Measurements from ENCODE around the gene GAB4. TPM values are rescaled to one million over a fixed set of nuclear protein-coding genes. Genes with fewer than 3 reads are reported as not detected.
"Not testable (repeated sequence)": the region's sequence is repeated elsewhere in the genome, so short reads cannot be mapped to it uniquely, and the experiment has no call there.

Gene GAB4
- total RNA-seq, 1 experiment from 2014 or later, result not detected

DNA sequence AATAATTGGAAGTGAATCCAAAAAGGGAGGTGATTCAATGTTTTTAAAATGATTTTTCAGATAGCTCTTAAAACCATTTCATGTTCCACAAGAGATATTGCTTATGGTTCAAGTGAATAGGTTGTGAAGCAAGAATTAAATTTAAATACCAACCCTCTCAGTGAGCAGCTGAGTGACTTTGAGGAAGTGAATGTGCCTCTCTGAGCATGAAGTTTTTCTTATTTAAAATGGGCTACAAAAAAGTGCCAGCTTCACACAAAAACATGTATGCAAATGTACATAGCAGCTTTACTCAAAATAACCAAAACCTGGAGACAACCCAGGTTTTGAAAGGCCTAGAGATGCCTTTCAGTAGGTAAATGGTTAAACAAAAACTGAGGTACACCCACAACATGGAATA is 35.5 kb upstream of the GAB4 start:
- Histone ChIP-seq H3K56ac (ENCODE audit: insufficient read length, low read depth, low read length) (no peak overlapping the region), H2AK5ac (ENCODE audit: insufficient read length, low read length) (no peak overlapping the region), H3K4me1 (ENCODE audit: insufficient read depth, low read length) (no peaks in the 10 kb centered on the region), H4K20me1 (ENCODE audit: control insufficient read depth, insufficient read depth, insufficient read length) (no peaks in the 10 kb centered on the region), H3K18ac (ENCODE audit: insufficient read length, low read depth, low read length) (no peak overlapping the region), H4K8ac (replicated peaks; ENCODE audit: insufficient read length, low read depth, low read length) (no peak overlapping the region), H3K27ac (ENCODE audit: insufficient read length, low read depth, low read length) (no peak overlapping the region), H3K9ac (ENCODE audit: extremely low read depth, insufficient read length, low read length) (no peak overlapping the region), H2AFZ (ENCODE audit: low read length) (no peak overlapping the region), H3K27me3 (ENCODE audit: insufficient read depth, low read length) (no peaks in the 10 kb centered on the region), H2BK15ac (ENCODE audit: low read depth, low read length) (no peak overlapping the region), H3K23me2 (ENCODE audit: insufficient read length, low read depth, low read length, poor library complexity, severe bottlenecking) (no peaks in the 10 kb centered on the region), H3K79me1 (ENCODE audit: insufficient read depth, low read depth, low read length, poor library complexity, severe bottlenecking) (no peaks in the 10 kb centered on the region), H4K5ac (ENCODE audit: insufficient read length, low read depth, low read length) (no peak overlapping the region), H3K9me3 (ENCODE audit: control insufficient read depth, low read depth, low read length) (no peaks in the 10 kb centered on the region), H2BK120ac (ENCODE audit: low read depth, low read length, poor library complexity, severe bottlenecking) (no peak overlapping the region), H3K23ac (ENCODE audit: insufficient read length, low read depth, low read length) (no peak overlapping the region), H3K4me2 (ENCODE audit: insufficient read depth, insufficient read length, low read length) (no peak overlapping the region), H3T11ph (ENCODE audit: low read length) (no peak overlapping the region), H3K14ac (ENCODE audit: insufficient read depth, low read length) (no peak overlapping the region), H3K79me2 (ENCODE audit: insufficient read depth, low read length) (no peaks in the 10 kb centered on the region), H2BK12ac (ENCODE audit: insufficient read length, low read depth, low read length) (no peak overlapping the region), H2BK5ac (ENCODE audit: insufficient read length, low read length) (no peak overlapping the region), H2BK20ac (ENCODE audit: low read depth, low read length, poor library complexity, severe bottlenecking) (no peak overlapping the region), H3K4ac (ENCODE audit: low read depth, low read length) (no peak overlapping the region), H4K91ac (ENCODE audit: insufficient read length, low read depth, low read length) (no peak overlapping the region)
- Mint-ChIP-seq H3K36me3 (ENCODE audit: insufficient read depth in 1 of 3, low read depth in 3 of 3) (no peaks in the 10 kb centered on the region; a peak in 1 of 7 replicates), H3K27ac (no peak overlapping the region), H3K9me3 (peaks cover 37 to 77% of the 10 kb centered on the region in 2 experiments), H3K4me3 (no peak overlapping the region), H3K4me1 (peaks cover 0 to 6% of the 10 kb centered on the region in 2 experiments; a peak in 2 of 4 replicates), H3K27me3 (ENCODE audit: low read depth) (peaks cover 20% of the 10 kb centered on the region)
- no peak for DNase-seq
- TF ChIP-seq, protein P1, sequence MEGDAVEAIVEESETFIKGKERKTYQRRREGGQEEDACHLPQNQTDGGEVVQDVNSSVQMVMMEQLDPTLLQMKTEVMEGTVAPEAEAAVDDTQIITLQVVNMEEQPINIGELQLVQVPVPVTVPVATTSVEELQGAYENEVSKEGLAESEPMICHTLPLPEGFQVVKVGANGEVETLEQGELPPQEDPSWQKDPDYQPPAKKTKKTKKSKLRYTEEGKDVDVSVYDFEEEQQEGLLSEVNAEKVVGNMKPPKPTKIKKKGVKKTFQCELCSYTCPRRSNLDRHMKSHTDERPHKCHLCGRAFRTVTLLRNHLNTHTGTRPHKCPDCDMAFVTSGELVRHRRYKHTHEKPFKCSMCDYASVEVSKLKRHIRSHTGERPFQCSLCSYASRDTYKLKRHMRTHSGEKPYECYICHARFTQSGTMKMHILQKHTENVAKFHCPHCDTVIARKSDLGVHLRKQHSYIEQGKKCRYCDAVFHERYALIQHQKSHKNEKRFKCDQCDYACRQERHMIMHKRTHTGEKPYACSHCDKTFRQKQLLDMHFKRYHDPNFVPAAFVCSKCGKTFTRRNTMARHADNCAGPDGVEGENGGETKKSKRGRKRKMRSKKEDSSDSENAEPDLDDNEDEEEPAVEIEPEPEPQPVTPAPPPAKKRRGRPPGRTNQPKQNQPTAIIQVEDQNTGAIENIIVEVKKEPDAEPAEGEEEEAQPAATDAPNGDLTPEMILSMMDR (conservative IDR thresholded peaks at IDR 0.05), result no peak

DNA sequence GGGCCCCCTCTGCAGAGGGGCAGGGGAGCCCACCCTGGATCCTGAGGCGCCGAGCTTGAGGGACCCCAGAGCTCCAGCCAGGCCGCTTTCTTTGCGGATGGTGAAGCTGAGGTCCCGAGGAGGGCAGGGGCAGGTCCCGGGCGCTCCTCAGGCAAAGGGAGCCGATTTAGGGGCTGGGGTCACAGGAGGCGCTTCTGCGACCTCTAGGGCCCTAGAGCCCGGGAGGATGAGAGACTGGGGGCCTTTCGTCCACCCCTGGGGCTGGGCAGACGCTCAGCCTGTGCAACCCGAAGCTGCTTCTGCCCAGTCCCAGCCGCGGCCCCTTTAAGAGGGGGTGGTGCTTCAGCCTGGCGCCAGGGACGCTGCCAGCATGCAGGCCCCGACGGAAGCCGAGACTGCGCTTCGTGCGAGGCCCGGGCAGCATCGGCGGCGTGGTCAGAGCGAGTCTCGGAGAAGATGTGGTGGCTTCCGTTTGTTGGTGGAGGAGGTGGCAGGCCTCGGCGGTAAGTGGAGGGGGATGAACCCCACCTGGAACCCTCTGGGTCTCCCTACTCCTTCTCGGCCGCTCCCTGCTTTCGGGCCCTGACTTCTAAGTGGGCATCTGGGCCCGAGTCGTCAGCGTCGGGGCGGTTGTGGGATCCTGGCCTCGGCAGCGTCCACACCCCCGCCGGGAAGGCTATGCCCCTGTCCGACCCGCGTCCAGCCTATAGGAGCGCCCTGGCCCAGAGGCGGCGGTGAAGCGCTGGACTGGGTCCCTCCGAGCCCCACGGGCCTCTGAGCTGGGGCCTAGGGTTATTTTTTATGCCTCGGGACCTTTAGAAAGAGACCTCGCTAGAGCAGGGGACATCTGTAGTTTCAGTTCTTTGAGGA is 29.1 kb upstream of the GAB4 start:
- H3K4me1 Mint-ChIP-seq; H3K79me2 ChIP-seq (ENCODE audit: insufficient read depth, low read length); H3K9me3 ChIP-seq (ENCODE audit: control insufficient read depth, low read depth, low read length); DNase-seq; H3K18ac ChIP-seq (ENCODE audit: insufficient read length, low read depth, low read length); H3K23ac ChIP-seq (ENCODE audit: insufficient read length, low read depth, low read length); H3K27ac ChIP-seq (ENCODE audit: insufficient read length, low read depth, low read length); H3T11ph ChIP-seq (ENCODE audit: low read length); H3K23me2 ChIP-seq (ENCODE audit: insufficient read length, low read depth, low read length, poor library complexity, severe bottlenecking); H3K27me3 Mint-ChIP-seq (ENCODE audit: low read depth); H3K9ac ChIP-seq (ENCODE audit: extremely low read depth, insufficient read length, low read length); H2BK120ac ChIP-seq (ENCODE audit: low read depth, low read length, poor library complexity, severe bottlenecking); H2AK5ac ChIP-seq (ENCODE audit: insufficient read length, low read length); H4K20me1 ChIP-seq (ENCODE audit: control insufficient read depth, insufficient read depth, insufficient read length); H3K56ac ChIP-seq (ENCODE audit: insufficient read length, low read depth, low read length); H4K5ac ChIP-seq (ENCODE audit: insufficient read length, low read depth, low read length); H2BK5ac ChIP-seq (ENCODE audit: insufficient read length, low read length); H4K91ac ChIP-seq (ENCODE audit: insufficient read length, low read depth, low read length); H3K14ac ChIP-seq (ENCODE audit: insufficient read depth, low read length); H2AFZ ChIP-seq (ENCODE audit: low read length); H3K4ac ChIP-seq (ENCODE audit: low read depth, low read length); H3K79me1 ChIP-seq (ENCODE audit: insufficient read depth, low read depth, low read length, poor library complexity, severe bottlenecking); H4K8ac ChIP-seq (replicated peaks; ENCODE audit: insufficient read length, low read depth, low read length); H3K27ac Mint-ChIP-seq; H3K36me3 Mint-ChIP-seq (ENCODE audit: insufficient read depth in 1 of 3, low read depth in 3 of 3); H3K27me3 ChIP-seq (ENCODE audit: insufficient read depth, low read length); H2BK15ac ChIP-seq (ENCODE audit: low read depth, low read length); H2BK12ac ChIP-seq (ENCODE audit: insufficient read length, low read depth, low read length); H3K4me1 ChIP-seq (ENCODE audit: insufficient read depth, low read length); H3K4me2 ChIP-seq (ENCODE audit: insufficient read depth, insufficient read length, low read length); H2BK20ac ChIP-seq (ENCODE audit: low read depth, low read length, poor library complexity, severe bottlenecking): not testable (repeated sequence)
- H3K4me3 Mint-ChIP-seq, result peak overlapping the region in 1 of 2 experiments; percentile 58; a peak in 1 of 5 replicates
- peaks cover 54 to 72% of the 10 kb centered on the region in 2 experiments for H3K9me3 Mint-ChIP-seq
- WGBS (ENCODE audit: extremely low coverage, insufficient read length, low lambda C conversion rate), result no CpG with 5 or more reads among the region's 56 CpGs

Measured in H9 (cell line).